GM18951 (cell line): Measurements from ENCODE around the gene THEM5.

Experiments used
- POLR2A ChIP-seq: IDR thresholded peaks from 4 replicates; pipeline ENCODE4 v1.6.1; 2011; ENCODE audit warnings: mild to moderate bottlenecking; ENCODE audit not compliant: insufficient read length, insufficient read depth; ENCODE audit errors: extremely low read depth
- in situ Hi-C: fragments of 300-500 bp; cut with MboI; formaldehyde crosslinking; loops from one replicate; pipeline ENCODE4 v1.12.0; 2022; ENCODE audit warnings: low sequenced_read_pairs, mixed read lengths, inconsistent platforms; ENCODE audit not compliant: unreplicated experiment

THEM5 gene

GRCh38 chr1:151840421-151840820 is 13.1 kb downstream of the THEM5 start:
- no peak for TF ChIP-seq POLR2A
- in situ Hi-C loops = loop anchor here (25.0 kb wide), 1 partner anchor 253 kb away; no protein-coding TSS in a partner anchor

- peak; percentile 57 for TF ChIP-seq POLR2A
These were observed 13.8 kb downstream of the THEM5 start, which contains the start of gene C2CD4D for GRCh38 chr1:151839457-151840403. TSS of gene C2CD4D (minus strand) at chr1:151839820. CDS start at chr1:151838989, 831 bp downstream.

GRCh38 chr1:151839082-151839412 is 14.5 kb downstream of the THEM5 start:
- in situ Hi-C loops = loop anchor here (25.0 kb wide), 1 partner anchor 252 kb away; no protein-coding TSS in a partner anchor
- no peak for TF ChIP-seq POLR2A

More at GRCh38 chr1:151839457-151840403, 13.8 kb downstream of the THEM5 start, which contains the start of gene C2CD4D:
- in situ Hi-C loops = loop anchor here (25.0 kb wide), 1 partner anchor 252 kb away; no protein-coding TSS in a partner anchor

- in situ Hi-C loops = loop anchor here (25.0 kb wide), 1 partner anchor 251 kb away; no protein-coding TSS in a partner anchor
These were observed 15.1 kb downstream of the THEM5 start for GRCh38 chr1:151838222-151839081.

GRCh38 chr1:151837884-151838221 is 15.7 kb downstream of the THEM5 start:
- no peak for TF ChIP-seq POLR2A
- in situ Hi-C loops = loop anchor here (25.0 kb wide), 1 partner anchor 251 kb away; no protein-coding TSS in a partner anchor

More at GRCh38 chr1:151838222-151839081, 15.1 kb downstream of the THEM5 start:
- TF ChIP-seq POLR2A = peak; percentile 30

GRCh38 chr1:151837197-151837596 is 16.3 kb downstream of the THEM5 start:
- no peak for TF ChIP-seq POLR2A

GRCh38 chr1:151835596-151835995 is 17.9 kb downstream of the THEM5 start:
- TF ChIP-seq POLR2A = no peak
- in situ Hi-C loops = loop anchor here (25.0 kb wide), 1 partner anchor 248 kb away; no protein-coding TSS in a partner anchor

More at GRCh38 chr1:151837197-151837596, 16.3 kb downstream of the THEM5 start:
- in situ Hi-C loops = loop anchor here (25.0 kb wide), 1 partner anchor 250 kb away; no protein-coding TSS in a partner anchor

- in situ Hi-C loops = loop anchor here (25.0 kb wide), 1 partner anchor 247 kb away; no protein-coding TSS in a partner anchor
- TF ChIP-seq POLR2A = no peak
These were observed 19.3 kb downstream of the THEM5 start for GRCh38 chr1:151834239-151834638.

GRCh38 chr1:151833172-151833900 is 20.2 kb downstream of the THEM5 start:
- in situ Hi-C loops = loop anchor here (25.0 kb wide), 1 partner anchor 246 kb away; no protein-coding TSS in a partner anchor
- no peak for TF ChIP-seq POLR2A

- TF ChIP-seq POLR2A = no peak
- in situ Hi-C loops = loop anchor here (25.0 kb wide), 1 partner anchor 245 kb away; no protein-coding TSS in a partner anchor
These were observed 21.1 kb downstream of the THEM5 start for GRCh38 chr1:151832318-151832980.

- no peak for TF ChIP-seq POLR2A
- in situ Hi-C loops = loop anchor here (25.0 kb wide), 1 partner anchor 244 kb away; no protein-coding TSS in a partner anchor
These were observed 21.9 kb downstream of the THEM5 start, which contains the start of gene RORC for GRCh38 chr1:151831605-151832004. TSS of gene RORC (minus strand) at chr1:151831802. CDS start at chr1:151831764, 38 bp downstream.
